DOHH2 (cell line): ENCODE results near the gene SLC39A12.

Source experiments
- EZH2phosphoT487 ChIP-seq: fragments of 200-600 bp; sonication (generic); IDR thresholded peaks from 2 replicates; pipeline ENCODE4 v1.6.1; 2017; ENCODE audit warnings: borderline replicate concordance, mild to moderate bottlenecking, antibody characterized with exemption, low read length, moderate library complexity, mixed read lengths
- TF ChIP-seq, protein P1 (sequence below): fragments of 200-600 bp; sonication (generic); IDR thresholded peaks from one replicate; pipeline ENCODE4 v1.5.1; 2014; ENCODE audit warnings: antibody characterized with exemption, mild to moderate bottlenecking, low read depth, low read length; ENCODE audit not compliant: poor library complexity, severe bottlenecking

DNA sequence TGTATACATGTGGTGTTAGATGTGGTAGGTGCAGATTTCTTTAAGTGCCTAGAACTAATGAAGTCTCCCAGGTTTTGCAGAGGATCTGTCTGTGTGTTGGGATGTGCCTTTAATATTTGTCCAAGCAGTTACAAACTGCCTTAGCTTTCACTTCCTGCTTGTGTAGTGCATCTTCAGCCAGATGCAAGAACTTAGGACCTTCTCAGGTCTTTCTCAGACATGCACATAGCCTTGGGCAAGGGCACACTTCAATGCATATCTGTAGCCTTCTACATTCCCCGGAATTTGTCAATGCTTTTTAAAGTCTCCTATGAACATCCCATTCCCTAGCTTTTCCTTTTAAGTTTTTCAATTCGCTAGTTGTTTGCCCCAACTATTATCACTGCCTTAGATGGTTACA lies 47.2 kb upstream of the SLC39A12 start:
- TF ChIP-seq, protein P1, sequence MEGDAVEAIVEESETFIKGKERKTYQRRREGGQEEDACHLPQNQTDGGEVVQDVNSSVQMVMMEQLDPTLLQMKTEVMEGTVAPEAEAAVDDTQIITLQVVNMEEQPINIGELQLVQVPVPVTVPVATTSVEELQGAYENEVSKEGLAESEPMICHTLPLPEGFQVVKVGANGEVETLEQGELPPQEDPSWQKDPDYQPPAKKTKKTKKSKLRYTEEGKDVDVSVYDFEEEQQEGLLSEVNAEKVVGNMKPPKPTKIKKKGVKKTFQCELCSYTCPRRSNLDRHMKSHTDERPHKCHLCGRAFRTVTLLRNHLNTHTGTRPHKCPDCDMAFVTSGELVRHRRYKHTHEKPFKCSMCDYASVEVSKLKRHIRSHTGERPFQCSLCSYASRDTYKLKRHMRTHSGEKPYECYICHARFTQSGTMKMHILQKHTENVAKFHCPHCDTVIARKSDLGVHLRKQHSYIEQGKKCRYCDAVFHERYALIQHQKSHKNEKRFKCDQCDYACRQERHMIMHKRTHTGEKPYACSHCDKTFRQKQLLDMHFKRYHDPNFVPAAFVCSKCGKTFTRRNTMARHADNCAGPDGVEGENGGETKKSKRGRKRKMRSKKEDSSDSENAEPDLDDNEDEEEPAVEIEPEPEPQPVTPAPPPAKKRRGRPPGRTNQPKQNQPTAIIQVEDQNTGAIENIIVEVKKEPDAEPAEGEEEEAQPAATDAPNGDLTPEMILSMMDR, result no peak
- TF ChIP-seq EZH2phosphoT487, result no peak
